Tibial nerve (tissue), 4 donors: ENCODE data around the gene NKX6-2. TPM values are rescaled to one million over a fixed set of nuclear protein-coding genes. Genes with fewer than 3 reads are reported as not detected.

ENCODE experiments used
- DNase-seq, 2 donors: peaks; one replicate each; pipeline ENCODE4 v3.0.0-alpha.2; 2019; ENCODE audit warnings: low spot score in 2 of 2
- H3K27ac ChIP-seq, 4 donors: fragments of 200-600 bp; sonication (generic) in 3 of 4; one replicate each; pipeline ENCODE4 v1.5.1; 2017 to 2019; ENCODE audit warnings: mild to moderate bottlenecking in 1 of 4
- H3K27me3 ChIP-seq, 2 donors: fragments of 200-600 bp; sonication (generic) in 1 of 2; one replicate each; pipeline versions ENCODE4 v1.5.1 to v1.6.0; 2017 to 2019
- H3K36me3 ChIP-seq, 3 donors: fragments of 200-600 bp; sonication (generic); one replicate each; pipeline ENCODE4 v1.5.1; 2018 to 2019
- H3K4me1 ChIP-seq, 4 donors: fragments of 200-600 bp; sonication (generic) in 3 of 4; one replicate each; pipeline ENCODE4 v1.5.1; 2017 to 2019
- H3K4me3 ChIP-seq, 4 donors: fragments of 200-600 bp; sonication (generic) in 3 of 4; one replicate each; pipeline ENCODE4 v1.5.1; 2017 to 2019; ENCODE audit warnings: mild to moderate bottlenecking in 1 of 4, moderate library complexity in 1 of 4
- H3K9me3 ChIP-seq, 4 donors: fragments of 200-600 bp; sonication (generic) in 3 of 4; one replicate each; pipeline ENCODE4 v1.5.1; 2017 to 2019
- CTCF ChIP-seq, 5 experiments: fragments of 200-600 bp in 3 of 5; fragments of 450-650 bp in 2 of 5; sonication (generic) in 3 of 5; IDR thresholded peaks; one replicate each; pipeline ENCODE4 v1.5.1; 2016 to 2019; ENCODE audit warnings: antibody characterized with exemption in 5 of 5, mild to moderate bottlenecking in 3 of 5, moderate library complexity in 2 of 5
- EP300 ChIP-seq, 2 donors: sonication (generic); formaldehyde crosslinking; IDR thresholded peaks; one replicate each; pipeline ENCODE4 v1.6.1; 2017; ENCODE audit warnings: antibody characterized with exemption in 2 of 2, mild to moderate bottlenecking in 1 of 2
- POLR2A ChIP-seq, 2 donors: fragments of 450-650 bp; IDR thresholded peaks; one replicate each; pipeline ENCODE4 v1.6.1; 2017; ENCODE audit warnings: antibody characterized with exemption in 2 of 2, mild to moderate bottlenecking in 2 of 2, moderate library complexity in 2 of 2
- WGBS, 2 donors: methylation state at CpG; one replicate each; pipeline ENCODE4 v1.1.5; 2018; 5-methylcytosine and 5-hydroxymethylcytosine counted together
- total RNA-seq, 4 donors: library from RNA; depleted of rRNA; stranded (reverse); fragments of >200 nt; gene quantifications; one replicate each; pipeline ENCODE4 v1.1.0, GENCODE V29; 2016

NKX6-2 gene
- total RNA-seq, result 10 to 100 TPM in 1 of 4 donors, 1 to 10 TPM in 2, under 1 TPM in 1; 0.20 to 10.3 (median 2.5) TPM

- Histone ChIP-seq H3K9me3 (peaks cover 0 to 5% (median 0%) of the 10 kb centered on the region in 4 donors), H3K4me1 (peaks cover 0 to 45% (median 24%) of the 10 kb centered on the region in 4 donors), H3K27ac (no peak within 1 kb of the TSS), H3K4me3 (peak within 1 kb of the TSS; percentile 5 to 40 (median 12)), H3K27me3 (peaks cover 6 to 70% of the 10 kb centered on the region in 2 donors), H3K36me3 (peaks cover 0 to 36% (median 9%) of the 10 kb centered on the region in 3 donors)
- TF ChIP-seq CTCF (IDR thresholded peaks at IDR 0.05) (no peak), EP300 (IDR thresholded peaks at IDR 0.05) (no peak), POLR2A (IDR thresholded peaks at IDR 0.05) (no peak)
- 0 to 1% methylated on average over 10 to 45 of the region's 119 CpGs for WGBS, 2 donors
- no peak for DNase-seq
Observed at GRCh38 chr10:132785723-132786475, at the start of gene NKX6-2. Gene NKX6-2 (minus strand): TSS chr10:132786147. CDS start chr10:132785948, 199 bp downstream.

GRCh38 chr10:132834891-132835847, 49.2 kb upstream of the NKX6-2 start:
- WGBS, 2 donors, result 70 to 80% methylated on average over 10 to 11 of the region's 25 CpGs
- H3K9me3 ChIP-seq, result no peaks in the 10 kb centered on the region
- H3K27ac ChIP-seq, result no peak overlapping the region
- peaks cover 0 to 58% of the 10 kb centered on the region in 2 donors for H3K27me3 ChIP-seq
- TF ChIP-seq POLR2A (IDR thresholded peaks at IDR 0.05) (no peak), CTCF (IDR thresholded peaks at IDR 0.05) (no peak), EP300 (IDR thresholded peaks at IDR 0.05) (no peak)
- H3K4me3 ChIP-seq, result no peak overlapping the region
- no peaks in the 10 kb centered on the region for H3K36me3 ChIP-seq
- peaks cover 0 to 6% (median 4%) of the 10 kb centered on the region in 4 donors for H3K4me1 ChIP-seq
- no peak for DNase-seq

GRCh38 chr10:132834311-132834761, 48.4 kb upstream of the NKX6-2 start:
- WGBS, 2 donors, result 84 to 90% methylated on average over 13 to 18 of the region's 18 CpGs
- H3K36me3 ChIP-seq, result no peaks in the 10 kb centered on the region
- TF ChIP-seq EP300 (IDR thresholded peaks at IDR 0.05) (no peak), POLR2A (IDR thresholded peaks at IDR 0.05) (no peak), CTCF (IDR thresholded peaks at IDR 0.05) (no peak)
- DNase-seq, result no peak
- no peak overlapping the region for H3K27ac ChIP-seq
- peaks cover 0 to 6% (median 4%) of the 10 kb centered on the region in 4 donors for H3K4me1 ChIP-seq
- peaks cover 0 to 64% of the 10 kb centered on the region in 2 donors for H3K27me3 ChIP-seq
- H3K9me3 ChIP-seq, result no peaks in the 10 kb centered on the region
- no peak overlapping the region for H3K4me3 ChIP-seq

- peaks cover 0 to 63% of the 10 kb centered on the region in 2 donors for H3K27me3 ChIP-seq
- H3K9me3 ChIP-seq, result no peaks in the 10 kb centered on the region
- WGBS, 2 donors, result 59 to 63% methylated on average over 29 of the region's 29 CpGs
- TF ChIP-seq CTCF (IDR thresholded peaks at IDR 0.05), result no peak
- no peak for TF ChIP-seq EP300 (IDR thresholded peaks at IDR 0.05)
- TF ChIP-seq POLR2A (IDR thresholded peaks at IDR 0.05), result no peak
- peaks cover 0 to 6% (median 4%) of the 10 kb centered on the region in 4 donors for H3K4me1 ChIP-seq
- H3K36me3 ChIP-seq, result no peaks in the 10 kb centered on the region
- H3K4me3 ChIP-seq, result no peak overlapping the region
- no peak overlapping the region for H3K27ac ChIP-seq
- no peak for DNase-seq
Observed at GRCh38 chr10:132833421-132834111, 47.6 kb upstream of the NKX6-2 start.
